Lower lobe of right lung (tissue), 2 donors: Measurements from ENCODE around the gene C1QTNF5. TPM values are rescaled to one million over a fixed set of nuclear protein-coding genes. Genes with fewer than 3 reads are reported as not detected.

Experiments used
- ATAC-seq, 2 donors: fragments of 200-7000 bp; cut with Tn5 transposase; one replicate each; pipeline ENCODE4 v1.9.1; 2020 to 2022; ENCODE audit warnings: mild to moderate bottlenecking in 2 of 2, moderate library complexity in 2 of 2
- DNase-seq: peaks from one replicate; pipeline ENCODE4 v3.0.0-alpha.2; 2020
- H3K27ac ChIP-seq: fragments of 200-600 bp; one replicate; pipeline ENCODE4 v1.8.0; 2022
- H3K27me3 ChIP-seq: fragments of 200-600 bp; one replicate; pipeline ENCODE4 v1.8.0; 2022; ENCODE audit warnings: low read depth
- H3K36me3 ChIP-seq: fragments of 200-600 bp; one replicate; pipeline ENCODE4 v1.8.0; 2022; ENCODE audit warnings: mild to moderate bottlenecking
- H3K4me1 ChIP-seq: fragments of 200-600 bp; one replicate; pipeline ENCODE4 v1.8.0; 2022
- H3K4me3 ChIP-seq: fragments of 200-600 bp; one replicate; pipeline ENCODE4 v1.8.0; 2022; ENCODE audit warnings: mild to moderate bottlenecking
- H3K9me3 ChIP-seq: fragments of 200-600 bp; one replicate; pipeline ENCODE4 v1.8.0; 2022
- CTCF ChIP-seq: fragments of 200-600 bp; IDR thresholded peaks from one replicate; pipeline ENCODE4 v1.8.0; 2022; ENCODE audit warnings: antibody characterized with exemption, mild to moderate bottlenecking
- intact Hi-C: fragments of 100-400 bp; cut with DNase I; formaldehyde crosslinking; loops from one replicate; pipeline ENCODE4 v1.11.0; 2022
- total RNA-seq: library from RNA; stranded (reverse); fragmentation: NEBNext Ultra II Directional; extraction: Animal tissue kit (Norgen Biotek cat#: 25700); gene quantifications from one replicate; pipeline ENCODE4 v1.2.1, GENCODE V29; 2021
- donor health status: DM: no; HTN: yes; CAD: no; lungs with severe emphysema.

C1QTNF5 gene
- total RNA-seq, 1 donor from 2014 or later = 28.2 TPM

DNA sequence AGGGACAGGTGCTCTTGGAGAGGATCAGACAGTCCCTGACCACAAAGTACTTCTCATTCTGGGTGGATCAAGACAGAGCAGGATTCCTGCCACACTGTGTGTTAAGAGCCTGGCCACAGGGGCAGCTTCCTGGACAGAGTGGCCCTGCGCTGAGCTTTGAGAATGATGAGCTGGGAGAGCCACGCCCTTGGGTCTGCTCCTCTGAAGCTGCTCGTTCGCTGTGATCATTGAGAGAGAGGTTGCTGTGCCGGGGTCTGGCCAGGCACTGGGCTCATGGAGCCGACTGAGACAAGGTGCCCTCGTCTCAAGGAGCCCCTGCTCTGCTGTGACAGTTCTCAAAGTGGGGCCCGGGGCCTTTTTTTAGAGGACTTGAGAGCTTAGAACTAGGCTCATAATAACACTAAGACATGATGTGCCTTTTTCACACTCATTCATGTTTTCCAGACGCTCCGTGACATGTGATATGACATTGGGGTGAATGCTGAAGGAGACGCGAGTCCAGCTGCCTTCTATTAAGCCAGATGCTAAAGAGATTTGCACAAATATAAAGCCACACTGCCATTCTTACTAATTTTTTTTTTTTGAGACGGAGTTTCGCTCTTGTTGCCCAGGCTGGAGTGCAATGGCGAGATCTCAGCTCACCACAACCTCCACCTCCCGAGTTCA lies 7.4 kb upstream of the C1QTNF5 start:
- H3K9me3 ChIP-seq = no peaks in the 10 kb centered on the region
- H3K4me3 ChIP-seq = no peak overlapping the region
- ATAC-seq (no peak), DNase-seq (peak; percentile 24)
- no peaks in the 10 kb centered on the region for H3K27me3 ChIP-seq
- intact Hi-C loops = no loop called here
- no peaks in the 10 kb centered on the region for H3K36me3 ChIP-seq
- peaks cover 6% of the 10 kb centered on the region for H3K4me1 ChIP-seq
- no peak overlapping the region for H3K27ac ChIP-seq
- TF ChIP-seq CTCF = no peak

- no peaks in the 10 kb centered on the region for H3K27me3 ChIP-seq
- intact Hi-C loops = no loop called here
- TF ChIP-seq CTCF = no peak
- H3K36me3 ChIP-seq = no peaks in the 10 kb centered on the region
- DNase-seq (no peak), ATAC-seq (no peak)
- H3K27ac ChIP-seq = no peak overlapping the region
- H3K4me1 ChIP-seq = no peaks in the 10 kb centered on the region
- H3K9me3 ChIP-seq = no peaks in the 10 kb centered on the region
- H3K4me3 ChIP-seq = no peak overlapping the region
Observed at GRCh38 chr11:119347242-119347641, 6.6 kb upstream of the C1QTNF5 start.

- peak; percentile 8 for DNase-seq
- Histone ChIP-seq H3K27ac (no peak within 1 kb of the TSS), H3K27me3 (no peaks in the 10 kb centered on the region), H3K9me3 (no peaks in the 10 kb centered on the region), H3K36me3 (no peaks in the 10 kb centered on the region), H3K4me3 (no peak within 1 kb of the TSS), H3K4me1 (peaks cover 2% of the 10 kb centered on the region)
- no peak for ATAC-seq
- intact Hi-C loops = no loop called here
- TF ChIP-seq CTCF = no peak
Observed at GRCh38 chr11:119346605-119347004, 5.9 kb upstream of the C1QTNF5 start, which contains the start of gene MFRP. TSS of gene MFRP (minus strand) at chr11:119346705. CDS start at chr11:119346513, 192 bp downstream.

- no peaks in the 10 kb centered on the region for H3K36me3 ChIP-seq
- intact Hi-C loops = no loop called here
- no peak for TF ChIP-seq CTCF
Observed at GRCh38 chr11:119345685-119346084, 5.0 kb upstream of the C1QTNF5 start.

DNA sequence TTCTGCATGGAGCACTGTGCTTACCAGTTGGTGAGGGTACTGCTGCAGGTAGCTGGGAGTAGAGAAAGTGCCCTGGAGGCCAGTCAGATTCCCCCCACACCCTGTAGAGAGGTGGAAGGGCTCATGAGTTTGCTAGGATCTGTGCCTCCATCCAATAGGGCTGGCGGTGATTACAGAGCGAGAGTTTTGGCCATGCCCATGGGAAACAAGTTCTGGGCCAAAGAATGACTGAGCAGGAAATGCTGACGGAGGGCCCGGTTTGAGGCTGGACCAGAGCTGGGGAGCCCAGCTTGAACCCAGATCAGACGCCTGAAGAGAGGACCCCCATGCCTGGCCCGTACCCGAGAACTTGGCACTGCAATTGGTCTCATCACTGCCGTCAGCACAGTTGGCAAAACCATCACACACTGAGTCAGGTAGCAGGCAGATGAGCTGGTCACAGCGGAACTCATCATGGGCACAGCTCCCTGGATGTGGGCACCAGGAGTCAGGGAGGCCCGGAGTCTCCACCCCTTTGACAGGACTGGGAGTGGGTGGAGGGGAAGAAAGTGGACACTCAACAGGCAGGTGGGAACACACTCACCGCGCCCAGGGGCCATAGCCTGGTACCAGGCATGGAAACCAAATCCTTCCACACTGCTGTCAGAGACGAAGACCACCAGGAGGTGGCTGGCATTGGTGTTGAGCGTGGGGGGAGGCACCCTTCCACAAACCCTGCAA lies 3.8 kb upstream of the C1QTNF5 start:
- Histone ChIP-seq H3K27me3 (peaks cover 11% of the 10 kb centered on the region), H3K36me3 (no peaks in the 10 kb centered on the region), H3K9me3 (no peaks in the 10 kb centered on the region), H3K4me3 (no peak overlapping the region), H3K27ac (no peak overlapping the region), H3K4me1 (peaks cover 23% of the 10 kb centered on the region)
- no peak for TF ChIP-seq CTCF
- ATAC-seq (no peak), DNase-seq (peak; percentile 38)
- intact Hi-C loops = no loop called here

More at GRCh38 chr11:119345685-119346084, 5.0 kb upstream of the C1QTNF5 start:
- Histone ChIP-seq H3K9me3 (no peaks in the 10 kb centered on the region), H3K4me1 (peaks cover 11% of the 10 kb centered on the region), H3K27me3 (peaks cover under 1% of the 10 kb centered on the region), H3K27ac (no peak overlapping the region), H3K4me3 (no peak overlapping the region)
- ATAC-seq (no peak), DNase-seq (peak; percentile 10)
